Fibroblast of skin of scalp (primary cell): Measurements from ENCODE around the gene WDR6.
"Not testable (repeated sequence)": the region's sequence is repeated elsewhere in the genome, so short reads cannot be mapped to it uniquely, and the experiment has no call there.

Experiments
- DNase-seq: peaks from one replicate; pipeline ENCODE4 v3.0.0-alpha.2; 2013

WDR6 gene

DNA sequence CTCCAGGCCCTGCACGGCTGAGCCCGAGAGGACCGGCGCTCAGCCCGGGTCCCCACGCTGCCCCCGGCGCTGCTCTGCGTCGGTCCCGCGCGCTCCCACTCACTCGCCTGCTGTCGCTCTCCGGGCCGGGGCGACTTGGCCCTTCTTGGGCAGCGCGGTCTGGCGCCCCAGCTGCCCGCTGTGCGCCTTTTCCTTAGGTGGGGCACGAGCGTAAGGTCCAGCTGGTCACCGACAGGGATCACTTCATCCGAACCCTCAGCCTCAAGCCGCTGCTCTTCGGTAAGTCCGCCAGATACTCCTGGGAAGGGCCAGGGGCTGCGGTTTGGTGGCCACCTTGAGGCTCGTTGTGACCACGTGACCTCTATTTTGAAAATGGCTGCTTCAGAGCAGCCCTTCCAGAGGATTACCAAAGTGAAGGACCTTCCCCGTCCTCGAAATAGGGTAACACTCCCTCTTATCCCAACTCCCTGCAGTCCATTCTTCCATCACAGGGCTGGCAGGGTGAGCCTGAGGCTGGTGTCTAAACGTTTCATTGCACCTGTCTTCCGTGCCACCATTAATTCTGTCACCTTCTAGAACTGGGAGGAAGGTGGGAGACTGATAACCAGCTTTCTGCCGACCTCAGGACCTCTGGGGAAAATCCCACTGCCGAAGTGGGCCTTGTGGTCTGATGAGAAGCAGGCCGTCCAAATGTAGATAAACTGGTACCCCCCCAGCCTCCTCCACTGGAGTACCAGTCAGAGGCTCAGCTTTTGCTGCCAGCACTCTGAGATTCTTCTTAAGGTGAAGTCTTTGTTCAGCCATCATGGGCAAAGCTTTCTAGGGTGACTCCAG is 16.3 kb upstream of the WDR6 start:
- DNase-seq: no peak

DNA sequence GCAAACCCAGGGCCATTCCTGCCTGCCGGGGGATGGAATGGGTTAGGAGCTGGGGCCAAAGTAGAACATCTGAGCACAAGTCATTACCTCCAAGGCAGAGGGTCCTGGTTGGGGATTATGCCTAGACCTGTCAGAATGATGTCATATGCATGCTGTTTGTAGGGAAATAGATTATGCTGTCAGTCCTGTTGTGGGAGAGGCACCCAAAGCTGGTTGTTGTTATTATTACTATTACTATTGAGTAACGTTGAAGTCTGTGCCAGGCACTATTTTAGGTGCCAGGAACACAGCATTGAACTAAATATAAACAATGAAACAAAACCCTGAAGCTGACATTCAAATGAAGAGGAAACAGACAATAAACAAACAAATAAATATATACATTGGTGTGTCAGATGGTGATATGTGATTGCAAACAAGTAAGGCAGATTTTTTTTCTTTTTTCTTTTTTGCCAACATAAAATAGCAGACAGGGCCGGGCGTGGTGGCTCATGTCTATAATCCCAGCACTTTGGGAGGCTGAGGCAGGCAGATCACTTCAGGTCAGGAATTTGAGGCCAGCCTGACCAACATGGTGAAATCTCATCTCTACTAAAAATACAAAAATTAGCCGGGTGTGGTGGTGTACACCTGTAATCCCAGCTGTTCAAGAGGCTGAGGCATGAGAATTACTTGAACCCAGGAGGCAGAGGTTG is 15.2 kb upstream of the WDR6 start:
- no peak for DNase-seq

DNA sequence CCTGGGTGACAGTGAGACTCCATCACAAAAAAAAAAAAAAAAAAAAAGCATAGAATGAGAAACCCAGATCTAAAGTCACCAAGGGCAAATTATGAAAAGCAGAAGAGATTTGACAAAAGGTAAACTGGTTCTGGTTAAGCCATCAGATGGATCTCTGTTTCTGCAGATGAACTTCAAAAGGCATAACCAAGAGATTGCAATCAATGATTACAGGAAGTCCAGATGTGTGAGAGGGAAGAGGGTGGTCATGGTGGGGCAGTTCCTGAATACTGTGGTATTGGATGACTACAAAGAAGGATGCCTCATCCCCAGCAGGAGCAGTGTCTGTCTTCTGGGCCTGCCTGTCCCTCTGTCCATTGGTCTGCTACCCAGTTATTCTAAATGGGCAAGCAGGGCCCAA is 13.4 kb upstream of the WDR6 start:
- no peak for DNase-seq

DNA sequence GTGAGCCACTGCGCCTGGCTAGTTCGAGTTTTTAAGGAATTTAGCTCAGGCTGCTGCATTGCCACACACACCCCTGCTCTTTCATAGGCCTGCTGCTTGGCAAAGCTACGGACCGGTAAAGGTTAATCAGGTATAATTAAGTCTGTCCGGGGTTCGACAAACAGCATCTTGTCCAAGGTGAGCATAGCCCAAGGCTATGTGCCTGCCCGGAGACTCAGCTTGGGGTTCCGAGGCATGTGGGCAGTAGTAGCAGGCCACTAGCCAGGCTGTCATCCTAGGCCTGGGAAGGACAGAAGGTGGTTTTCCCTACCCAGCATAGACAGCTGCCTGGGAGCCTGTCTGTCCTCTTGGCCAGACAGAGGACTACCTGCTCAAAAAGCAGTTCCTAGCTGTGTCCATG is 10.6 kb upstream of the WDR6 start:
- DNase-seq: no peak

DNA sequence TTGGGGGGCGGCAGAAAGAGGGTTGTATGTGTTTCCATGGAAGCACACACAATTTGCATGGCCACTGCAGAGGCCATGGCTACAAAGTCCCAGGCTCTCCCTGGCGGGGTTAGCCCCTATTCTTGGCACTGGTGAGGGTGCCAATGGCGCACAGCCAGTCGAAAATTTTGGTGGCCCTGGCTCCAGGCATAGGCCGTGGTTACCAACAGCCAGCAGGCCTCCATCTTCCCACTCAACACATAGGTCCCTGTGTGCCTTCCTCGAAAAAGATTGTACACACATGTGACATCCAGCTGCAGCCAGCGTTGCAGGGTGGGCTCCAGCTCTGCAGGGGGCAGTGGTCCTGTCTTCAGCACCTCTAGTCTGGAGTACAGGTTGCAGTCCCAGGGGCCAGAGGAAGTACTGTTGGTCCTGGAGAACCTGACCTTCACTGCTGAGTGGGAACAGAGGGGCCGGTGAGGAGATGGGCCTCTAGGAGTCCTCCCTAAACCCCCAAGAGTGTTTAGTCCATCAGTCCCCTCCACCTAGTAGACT is 10.0 kb upstream of the WDR6 start:
- no peak for DNase-seq

DNA sequence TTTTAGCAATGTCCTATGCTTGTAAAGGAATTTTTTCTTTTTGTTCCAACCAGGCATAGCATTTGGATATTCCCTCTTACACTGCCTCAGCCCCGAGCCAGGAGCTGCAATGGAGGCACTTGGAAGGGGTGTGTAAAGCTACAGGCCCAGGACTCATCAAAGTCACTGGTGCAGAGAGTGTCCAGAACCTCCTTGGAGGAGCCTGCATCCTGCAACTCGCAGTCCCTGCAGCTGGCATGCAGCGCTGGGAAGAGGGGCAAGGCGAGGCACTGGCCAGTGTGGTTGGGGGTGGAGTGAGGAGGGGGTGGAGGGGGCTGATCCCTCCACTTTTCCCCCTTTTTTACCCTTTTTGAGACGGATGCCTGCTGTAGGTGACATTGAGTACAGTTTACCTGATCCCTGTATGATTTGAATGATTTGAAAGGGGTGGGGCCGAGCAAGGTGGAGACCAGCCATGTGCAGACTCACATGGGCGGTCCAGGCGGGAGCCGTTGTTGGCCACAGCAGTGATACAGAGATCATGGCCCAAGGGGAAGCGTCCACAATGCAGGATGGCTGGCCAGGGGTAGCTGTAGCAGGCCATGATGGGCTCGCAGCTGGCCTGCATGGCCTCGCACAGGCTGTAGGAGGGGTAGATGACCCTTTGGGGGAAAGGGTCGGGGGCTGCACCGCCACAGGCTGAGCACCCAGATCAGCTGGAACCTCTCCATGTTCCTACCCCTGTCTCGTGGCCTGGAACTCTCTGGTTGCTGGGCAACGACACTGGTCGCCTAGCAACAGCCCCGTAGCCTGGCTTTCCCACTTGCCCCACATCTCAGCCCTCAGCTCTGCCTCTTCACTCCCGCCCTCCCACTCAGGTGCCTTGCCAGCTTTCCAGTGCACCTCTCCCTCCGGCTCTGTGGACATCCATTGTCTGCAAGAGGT is 9.2 kb upstream of the WDR6 start:
- no peak for DNase-seq

DNA sequence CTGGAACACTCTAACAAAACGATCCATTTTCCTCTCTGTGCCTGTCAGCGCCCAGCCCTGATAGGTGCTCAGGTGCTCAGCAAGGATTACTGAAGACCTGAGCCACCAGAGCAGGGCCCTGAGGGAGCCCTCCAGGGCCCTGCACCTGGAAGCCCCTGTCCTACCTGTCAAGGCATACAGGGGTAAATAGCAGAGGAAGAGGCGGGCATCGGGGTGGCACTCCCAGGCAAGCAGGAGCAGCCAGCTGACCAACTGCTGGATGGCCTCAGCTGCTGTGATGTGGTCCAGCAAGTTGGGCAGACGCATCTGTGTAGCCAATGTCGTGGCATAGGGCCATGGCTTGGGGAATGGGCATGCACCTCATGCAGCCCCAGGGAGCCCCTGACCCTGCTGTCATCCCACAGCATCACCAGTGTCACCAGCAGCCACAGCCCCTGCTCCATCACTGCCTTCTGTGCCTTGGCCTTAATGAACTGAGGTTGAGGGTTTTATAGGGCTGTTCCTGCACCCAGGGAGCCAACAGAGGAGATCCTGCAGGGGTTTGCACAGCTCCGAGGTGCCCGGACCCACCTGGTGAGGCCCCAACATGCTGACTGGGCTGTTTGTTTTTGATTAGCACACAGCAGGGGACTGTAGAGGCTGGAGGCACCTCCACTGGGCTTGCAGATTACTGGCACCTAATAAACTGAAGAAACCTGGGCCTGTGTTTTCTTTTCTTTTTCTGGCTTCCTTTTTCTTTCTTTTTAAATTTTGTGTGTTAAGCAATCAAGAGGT is 7.9 kb upstream of the WDR6 start:
- no peak for DNase-seq

DNA sequence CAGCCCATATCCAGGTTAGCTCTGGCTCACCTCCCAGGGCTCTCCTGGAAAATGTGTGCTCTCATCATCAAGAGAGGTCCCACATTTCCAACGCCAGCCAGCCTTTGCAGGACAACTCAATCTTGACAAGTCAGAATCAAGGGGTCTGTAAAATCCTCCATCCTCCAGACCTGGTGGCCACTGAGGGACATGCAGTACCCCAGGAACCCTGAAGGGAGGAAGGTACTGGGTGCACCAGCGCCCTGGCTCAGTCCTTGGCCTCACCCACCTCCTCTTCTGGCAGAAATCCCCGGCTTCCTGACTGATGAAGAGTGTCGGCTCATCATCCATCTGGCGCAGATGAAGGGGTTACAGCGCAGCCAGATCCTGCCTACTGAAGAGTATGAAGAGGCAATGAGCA is 6.0 kb upstream of the WDR6 start:
- no peak for DNase-seq

DNA sequence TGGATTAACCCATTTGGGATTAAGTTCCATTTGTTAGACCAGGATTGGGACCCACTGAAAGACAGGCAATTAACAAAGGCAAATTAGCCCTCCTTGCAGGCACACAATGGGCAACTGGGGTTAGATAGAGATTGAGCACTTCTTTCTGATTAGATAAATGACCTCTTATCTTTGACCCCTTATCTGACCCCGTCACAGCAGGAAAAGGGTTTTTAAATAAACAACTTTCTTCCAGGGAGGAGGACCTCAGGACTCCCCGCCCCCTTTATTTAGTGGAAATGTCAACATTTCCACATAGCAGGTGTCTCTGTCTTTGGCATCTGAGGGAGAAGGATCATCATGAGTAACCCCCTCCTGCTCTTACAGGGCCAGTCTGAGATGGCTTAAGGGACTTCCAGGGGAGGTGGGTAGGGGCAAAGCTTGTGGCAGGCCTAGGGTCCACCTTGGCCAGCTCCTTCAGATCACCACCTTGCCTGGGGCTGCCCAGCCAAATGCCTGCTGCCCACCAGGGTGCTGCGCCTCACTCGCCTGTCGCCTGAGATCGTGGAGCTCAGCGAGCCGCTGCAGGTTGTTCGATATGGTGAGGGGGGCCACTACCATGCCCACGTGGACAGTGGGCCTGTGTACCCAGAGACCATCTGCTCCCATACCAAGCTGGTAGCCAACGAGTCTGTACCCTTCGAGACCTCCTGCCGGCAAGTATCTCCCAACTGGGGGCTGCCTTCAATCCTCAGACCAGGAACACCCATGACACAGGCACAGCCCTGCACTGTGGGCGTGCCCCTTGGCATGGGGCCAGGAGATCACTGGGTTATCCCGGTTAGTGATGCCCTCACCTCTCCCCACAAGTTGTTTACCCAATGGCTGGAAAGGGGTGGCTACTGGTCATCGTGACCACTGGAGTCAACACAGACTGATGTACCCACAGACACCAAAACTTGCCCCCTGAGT is 2.6 kb upstream of the WDR6 start:
- no peak for DNase-seq

DNA sequence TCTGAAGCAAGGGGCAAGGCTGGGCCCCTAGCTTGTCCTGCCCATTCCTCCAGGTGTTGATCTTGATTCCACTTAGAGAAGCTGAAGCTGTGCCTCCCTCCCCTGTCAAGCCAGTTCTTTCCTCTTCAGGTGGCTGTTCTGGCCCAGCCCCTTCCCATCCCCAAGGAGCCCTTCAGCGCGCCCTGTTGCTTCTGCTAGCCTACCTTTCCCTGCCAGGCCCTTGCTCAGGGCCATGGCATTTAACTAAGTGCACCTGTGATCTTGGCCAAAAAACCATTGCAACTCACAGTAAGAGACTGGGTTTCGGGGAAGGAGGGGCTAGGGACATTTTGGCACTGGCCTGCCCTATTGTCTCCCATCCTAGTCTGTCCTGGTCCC is 1.9 kb upstream of the WDR6 start:
- no peak for DNase-seq

DNA sequence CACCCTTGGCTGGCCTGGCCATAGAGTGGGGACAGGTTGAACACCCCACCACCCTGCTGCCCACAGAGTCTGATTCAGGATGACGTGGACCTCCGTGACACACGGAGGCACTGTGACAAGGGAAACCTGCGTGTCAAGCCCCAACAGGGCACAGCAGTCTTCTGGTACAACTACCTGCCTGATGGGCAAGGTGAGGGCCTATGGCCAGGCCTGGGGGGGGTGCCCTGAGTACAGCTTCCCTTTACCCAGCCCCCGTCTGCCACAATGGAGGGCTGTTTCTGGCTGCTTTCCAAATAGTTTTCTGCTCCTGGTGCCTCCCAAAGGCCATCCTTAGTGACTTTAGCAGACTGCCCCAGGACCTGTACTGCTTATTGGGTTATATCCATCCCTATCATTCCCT is 1.2 kb upstream of the WDR6 start:
- no peak for DNase-seq

DNA sequence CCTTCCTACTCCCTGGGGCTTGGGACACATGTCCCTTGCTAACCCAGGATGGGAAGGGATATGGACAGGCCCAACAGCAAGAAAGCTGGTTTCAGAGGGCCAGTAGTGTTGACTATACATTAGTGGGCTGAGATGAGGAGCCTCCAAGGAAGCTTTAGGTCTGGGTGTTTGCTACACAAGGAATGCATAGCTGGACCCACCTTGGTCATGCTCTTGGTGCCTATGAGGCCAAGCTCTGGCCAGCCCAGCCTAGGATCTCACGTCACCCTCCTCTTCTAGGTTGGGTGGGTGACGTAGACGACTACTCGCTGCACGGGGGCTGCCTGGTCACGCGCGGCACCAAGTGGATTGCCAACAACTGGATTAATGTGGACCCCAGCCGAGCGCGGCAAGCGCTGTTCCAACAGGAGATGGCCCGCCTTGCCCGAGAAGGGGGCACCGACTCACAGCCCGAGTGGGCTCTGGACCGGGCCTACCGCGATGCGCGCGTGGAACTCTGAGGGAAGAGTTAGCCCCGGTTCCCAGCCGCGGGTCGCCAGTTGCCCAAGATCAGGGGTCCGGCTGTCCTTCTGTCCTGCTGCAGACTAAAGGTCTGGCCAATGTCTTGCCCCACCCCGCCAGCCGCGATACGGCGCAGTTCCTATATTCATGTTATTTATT is 653 bp upstream of the WDR6 start:
- DNase-seq: no peak

DNA sequence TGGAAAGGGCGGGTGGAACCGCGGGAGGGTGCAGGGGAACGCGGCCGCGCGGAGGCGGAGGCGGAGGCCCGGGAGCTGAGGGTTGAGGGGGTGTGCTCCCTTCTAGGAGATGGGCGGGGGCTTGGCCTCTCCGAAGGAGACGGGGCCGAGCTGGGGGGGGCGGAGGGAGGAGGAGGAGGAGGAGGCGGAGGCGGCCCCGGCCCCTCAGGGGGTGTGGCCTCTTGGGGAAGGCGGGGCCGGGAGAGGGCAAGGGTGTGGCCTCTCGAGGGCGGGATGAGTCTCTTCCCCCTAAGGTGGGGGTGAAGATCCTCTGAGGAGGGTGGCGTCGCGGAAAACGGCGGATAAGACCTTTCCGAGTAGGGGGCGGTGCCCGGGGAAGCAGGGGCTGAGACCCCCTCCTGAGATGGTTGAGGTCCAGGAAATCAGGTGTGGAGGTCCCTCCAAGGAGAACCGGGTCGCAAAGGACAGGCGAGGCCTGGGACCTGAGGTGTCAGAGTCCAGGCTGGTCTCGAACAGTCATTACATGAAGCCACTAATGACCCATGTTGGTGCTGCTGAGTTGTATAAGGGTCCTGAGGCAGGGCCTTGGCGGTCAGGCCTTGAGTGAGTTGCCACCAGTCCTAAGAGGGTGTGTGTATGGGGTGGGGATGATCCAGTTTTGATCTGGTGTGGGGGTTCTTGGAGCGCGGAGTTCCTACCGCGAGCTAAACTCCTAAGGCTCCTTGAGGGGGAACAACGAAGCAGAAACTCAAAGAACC is 759 bp downstream of the WDR6 start:
- peak; percentile 94 for DNase-seq

DNA sequence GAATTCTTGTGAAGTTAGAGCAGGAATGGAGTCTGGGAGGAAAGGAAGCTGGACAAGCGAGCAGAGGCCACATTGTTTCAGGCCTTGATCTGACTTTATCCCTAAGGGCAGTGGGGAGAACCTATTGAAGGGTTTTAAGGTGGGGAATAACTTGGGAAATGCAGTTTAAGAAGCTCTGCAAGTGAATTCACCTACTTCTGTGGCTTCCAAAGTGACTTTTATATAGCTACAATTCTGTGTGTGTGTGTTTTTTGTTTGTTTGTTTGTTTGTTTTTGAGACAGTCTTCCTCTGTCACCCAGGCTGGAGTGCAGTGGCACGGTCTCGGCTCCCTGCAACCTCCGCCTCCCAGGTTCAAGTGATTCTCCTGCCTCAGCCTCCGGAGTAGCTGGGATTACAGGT is 1.4 kb downstream of the WDR6 start:
- not testable (repeated sequence) for DNase-seq

DNA sequence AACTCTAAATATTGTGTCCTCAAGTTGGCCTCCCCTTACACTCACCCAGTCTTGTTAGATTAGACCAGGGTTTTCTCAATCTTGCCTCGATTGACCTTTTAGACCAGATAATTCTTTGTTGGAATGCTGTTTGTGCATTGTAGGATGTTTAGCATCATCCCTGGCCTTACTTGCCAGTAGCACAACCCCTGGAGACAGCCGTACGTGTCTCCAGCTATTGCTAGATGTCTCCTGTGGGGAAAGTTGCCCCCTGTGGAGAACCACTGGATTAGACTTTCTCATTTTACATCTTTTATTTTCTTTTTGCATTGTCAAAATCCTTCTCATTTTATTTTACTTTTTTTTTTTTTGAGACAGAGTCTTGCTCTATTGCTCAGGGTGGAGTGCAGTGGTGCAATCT is 2.2 kb downstream of the WDR6 start:
- peak; percentile 58 for DNase-seq

DNA sequence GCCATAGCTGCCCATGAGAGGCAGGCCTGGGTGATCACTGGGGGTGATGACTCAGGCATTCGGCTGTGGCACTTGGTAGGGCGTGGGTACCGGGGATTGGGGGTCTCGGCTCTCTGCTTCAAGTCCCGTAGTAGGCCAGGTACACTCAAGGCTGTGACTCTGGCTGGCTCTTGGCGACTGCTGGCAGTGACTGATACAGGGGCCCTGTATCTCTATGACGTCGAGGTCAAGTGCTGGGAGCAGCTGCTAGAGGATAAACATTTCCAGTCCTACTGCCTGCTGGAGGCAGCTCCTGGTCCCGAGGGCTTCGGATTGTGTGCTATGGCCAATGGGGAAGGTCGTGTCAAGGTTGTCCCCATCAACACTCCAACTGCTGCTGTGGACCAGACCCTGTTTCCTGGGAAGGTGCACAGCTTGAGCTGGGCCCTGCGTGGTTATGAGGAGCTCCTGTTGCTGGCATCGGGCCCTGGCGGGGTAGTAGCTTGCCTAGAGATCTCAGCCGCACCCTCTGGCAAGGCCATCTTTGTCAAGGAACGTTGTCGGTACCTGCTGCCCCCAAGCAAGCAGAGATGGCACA is 5.3 kb downstream of the WDR6 start:
- DNase-seq: no peak

DNA sequence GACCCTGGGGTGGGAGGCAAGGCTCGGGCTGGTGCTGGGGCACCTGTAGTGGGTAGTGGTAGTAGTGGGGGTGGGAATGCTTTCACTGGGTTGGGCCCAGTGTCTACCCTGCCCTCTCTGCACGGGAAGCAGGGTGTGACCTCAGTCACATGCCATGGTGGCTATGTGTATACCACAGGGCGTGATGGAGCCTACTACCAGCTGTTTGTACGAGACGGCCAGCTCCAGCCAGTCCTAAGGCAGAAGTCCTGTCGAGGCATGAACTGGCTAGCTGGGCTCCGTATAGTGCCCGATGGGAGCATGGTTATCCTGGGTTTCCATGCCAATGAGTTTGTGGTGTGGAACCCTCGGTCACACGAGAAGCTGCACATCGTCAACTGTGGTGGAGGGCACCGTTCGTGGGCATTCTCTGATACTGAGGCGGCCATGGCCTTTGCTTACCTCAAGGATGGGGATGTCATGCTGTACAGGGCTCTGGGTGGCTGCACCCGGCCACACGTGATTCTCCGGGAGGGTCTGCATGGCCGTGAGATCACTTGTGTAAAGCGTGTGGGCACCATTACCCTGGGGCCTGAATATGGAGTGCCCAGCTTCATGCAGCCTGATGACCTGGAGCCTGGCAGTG is 6.0 kb downstream of the WDR6 start:
- no peak for DNase-seq

DNA sequence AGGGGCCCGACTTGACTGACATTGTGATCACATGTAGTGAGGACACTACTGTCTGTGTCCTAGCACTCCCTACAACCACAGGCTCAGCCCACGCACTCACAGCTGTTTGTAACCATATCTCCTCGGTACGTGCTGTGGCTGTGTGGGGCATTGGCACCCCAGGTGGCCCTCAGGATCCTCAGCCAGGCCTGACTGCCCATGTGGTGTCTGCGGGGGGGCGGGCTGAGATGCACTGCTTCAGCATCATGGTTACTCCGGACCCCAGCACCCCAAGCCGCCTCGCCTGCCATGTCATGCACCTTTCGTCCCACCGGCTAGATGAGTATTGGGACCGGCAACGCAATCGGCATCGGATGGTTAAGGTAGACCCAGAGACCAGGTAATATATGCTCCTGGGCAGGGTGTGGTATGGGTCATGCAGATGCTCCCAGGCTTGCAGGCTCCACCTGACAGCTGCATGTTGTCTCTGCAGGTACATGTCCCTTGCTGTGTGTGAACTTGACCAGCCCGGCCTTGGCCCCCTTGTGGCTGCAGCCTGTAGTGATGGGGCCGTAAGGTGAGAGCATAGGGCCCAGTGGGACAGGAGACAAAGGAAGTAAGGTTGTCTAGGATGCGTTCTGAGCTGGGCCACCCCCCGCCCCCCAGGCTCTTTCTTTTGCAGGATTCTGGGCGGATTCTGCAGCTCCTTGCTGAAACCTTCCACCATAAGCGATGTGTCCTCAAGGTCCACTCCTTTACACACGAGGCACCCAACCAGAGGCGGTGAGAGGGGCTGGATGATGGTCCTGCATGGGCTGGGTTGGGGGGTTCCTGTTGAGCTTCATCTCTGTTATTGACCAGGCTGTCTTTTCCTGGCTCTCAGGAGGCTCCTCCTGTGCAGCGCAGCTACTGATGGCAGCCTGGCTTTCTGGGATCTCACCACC is 6.8 kb downstream of the WDR6 start:
- no peak for DNase-seq
